ENCODE measurements around the gene CCDC17.

DNA sequence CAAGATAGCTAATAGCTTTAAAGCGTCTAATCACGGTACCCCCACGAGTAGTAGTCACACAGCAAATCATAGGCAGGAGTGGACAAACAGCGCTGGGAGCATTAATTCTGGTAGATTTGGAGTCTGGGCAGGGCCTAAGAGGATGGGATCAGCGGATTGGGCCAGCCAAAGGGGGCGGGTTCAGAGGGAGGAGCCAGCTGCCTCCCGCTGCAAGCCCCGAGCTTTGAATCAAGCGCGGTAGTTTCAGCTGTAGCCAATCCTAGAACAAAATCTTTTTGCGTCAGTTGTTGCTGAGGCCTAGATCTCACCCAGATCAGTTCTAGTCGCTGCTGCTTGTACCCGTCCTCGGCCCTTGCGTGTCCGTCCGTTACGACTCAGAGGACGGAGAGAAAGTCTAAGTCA lies 40.6 kb downstream of the CCDC17 start:
- TF ChIP-seq, protein P1, sequence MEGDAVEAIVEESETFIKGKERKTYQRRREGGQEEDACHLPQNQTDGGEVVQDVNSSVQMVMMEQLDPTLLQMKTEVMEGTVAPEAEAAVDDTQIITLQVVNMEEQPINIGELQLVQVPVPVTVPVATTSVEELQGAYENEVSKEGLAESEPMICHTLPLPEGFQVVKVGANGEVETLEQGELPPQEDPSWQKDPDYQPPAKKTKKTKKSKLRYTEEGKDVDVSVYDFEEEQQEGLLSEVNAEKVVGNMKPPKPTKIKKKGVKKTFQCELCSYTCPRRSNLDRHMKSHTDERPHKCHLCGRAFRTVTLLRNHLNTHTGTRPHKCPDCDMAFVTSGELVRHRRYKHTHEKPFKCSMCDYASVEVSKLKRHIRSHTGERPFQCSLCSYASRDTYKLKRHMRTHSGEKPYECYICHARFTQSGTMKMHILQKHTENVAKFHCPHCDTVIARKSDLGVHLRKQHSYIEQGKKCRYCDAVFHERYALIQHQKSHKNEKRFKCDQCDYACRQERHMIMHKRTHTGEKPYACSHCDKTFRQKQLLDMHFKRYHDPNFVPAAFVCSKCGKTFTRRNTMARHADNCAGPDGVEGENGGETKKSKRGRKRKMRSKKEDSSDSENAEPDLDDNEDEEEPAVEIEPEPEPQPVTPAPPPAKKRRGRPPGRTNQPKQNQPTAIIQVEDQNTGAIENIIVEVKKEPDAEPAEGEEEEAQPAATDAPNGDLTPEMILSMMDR (IDR thresholded peaks at IDR 0.05): no peak
- TF ChIP-seq POLR2A (IDR thresholded peaks at IDR 0.05): no peak
